ENCODE data around the gene GDPD4.

DNA sequence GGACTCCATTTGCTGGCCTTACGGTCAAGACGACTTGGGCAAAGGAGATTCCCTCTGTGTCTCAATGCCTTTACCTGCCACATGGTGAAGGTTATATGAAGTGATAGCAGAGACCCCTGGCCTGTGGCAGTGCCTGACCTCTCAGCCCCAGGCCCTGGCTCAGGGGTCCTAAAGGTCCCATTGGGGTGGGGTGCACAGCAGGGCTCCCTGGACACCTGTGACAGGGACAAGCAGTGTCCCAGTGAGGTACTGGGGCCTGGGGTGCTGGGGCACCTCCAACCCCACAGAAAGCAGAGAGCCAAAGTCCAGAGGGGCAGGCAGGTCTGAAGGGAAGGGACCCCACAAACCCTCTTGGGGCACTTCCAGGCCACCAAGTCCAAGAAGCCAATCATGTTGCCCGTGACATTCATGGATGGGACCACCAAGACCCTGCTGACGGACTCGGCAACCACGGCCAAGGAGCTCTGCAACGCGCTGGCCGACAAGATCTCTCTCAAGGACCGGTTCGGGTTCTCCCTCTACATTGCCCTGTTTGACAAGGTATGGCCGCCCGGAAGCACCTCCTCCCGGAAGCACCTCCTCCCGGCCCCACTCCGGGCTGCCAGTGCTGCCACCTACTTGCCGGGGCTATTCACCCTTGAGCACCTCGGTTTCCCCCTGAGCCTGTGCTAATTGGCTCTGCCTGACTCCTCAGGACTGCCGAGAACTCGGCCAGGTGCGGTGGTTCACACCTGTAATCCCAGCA, 111.0 kb downstream of the GDPD4 start:
- TF ChIP-seq CTCF (IDR thresholded peaks at IDR 0.05; ENCODE audit: low read length) (no peak), EZH2 (optimal IDR thresholded peaks at IDR 0.05; ENCODE audit: low read depth, low read length) (no peak)

Measured in MM.1S (cell line).